HS-27A (cell line): Measurements from ENCODE around the gene RPS6KA4.
"Not testable (repeated sequence)": the region's sequence is repeated elsewhere in the genome, so short reads cannot be mapped to it uniquely, and the experiment has no call there.

ENCODE experiments used
- DNase-seq: peaks from one replicate; pipeline ENCODE4 v3.0.0-alpha.2; 2012; ENCODE audit warnings: low read depth, missing footprints

Gene RPS6KA4

DNA sequence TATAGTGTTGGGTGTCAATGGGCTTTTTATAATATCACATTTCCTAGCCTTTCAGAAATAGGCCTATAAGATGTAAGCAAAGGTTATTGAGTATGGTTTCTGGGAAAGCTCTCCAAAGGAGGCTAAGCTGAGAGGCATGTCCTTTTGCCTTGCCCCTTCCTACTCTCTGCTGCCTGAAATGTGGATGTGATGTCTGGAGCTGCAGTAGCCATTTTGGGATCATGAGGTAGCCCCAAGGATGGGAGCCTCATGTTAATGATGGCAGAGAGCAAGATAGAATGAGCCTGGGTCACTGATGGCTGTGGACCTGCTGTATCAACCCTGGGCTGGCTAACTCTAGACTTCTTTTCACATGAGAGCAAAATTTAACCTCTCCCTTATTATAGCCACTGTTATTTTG, 29.0 kb downstream of the RPS6KA4 start:
- no peak for DNase-seq

- no peak for DNase-seq
Measured at GRCh38 chr11:64388894-64389293, 29.9 kb downstream of the RPS6KA4 start.

DNA sequence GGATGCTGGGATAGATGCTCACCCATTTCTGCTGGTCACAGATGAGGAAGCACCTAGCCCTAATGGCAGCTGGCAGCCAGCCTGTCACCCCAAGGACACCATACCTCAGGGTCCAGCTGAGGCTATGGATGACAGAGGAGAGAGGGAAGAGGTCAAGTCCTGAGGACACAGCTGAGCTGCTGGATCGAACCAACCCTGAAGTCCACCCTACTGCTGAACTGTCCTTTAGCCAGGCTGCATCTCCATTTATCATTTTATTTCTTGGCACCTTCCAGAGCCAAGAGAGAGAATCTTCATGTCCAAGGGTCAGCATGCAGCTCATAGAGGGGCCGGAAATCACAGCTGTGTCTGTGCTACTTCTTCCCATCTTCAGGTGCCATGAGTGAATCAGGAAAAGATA, 30.9 kb downstream of the RPS6KA4 start:
- no peak for DNase-seq

DNA sequence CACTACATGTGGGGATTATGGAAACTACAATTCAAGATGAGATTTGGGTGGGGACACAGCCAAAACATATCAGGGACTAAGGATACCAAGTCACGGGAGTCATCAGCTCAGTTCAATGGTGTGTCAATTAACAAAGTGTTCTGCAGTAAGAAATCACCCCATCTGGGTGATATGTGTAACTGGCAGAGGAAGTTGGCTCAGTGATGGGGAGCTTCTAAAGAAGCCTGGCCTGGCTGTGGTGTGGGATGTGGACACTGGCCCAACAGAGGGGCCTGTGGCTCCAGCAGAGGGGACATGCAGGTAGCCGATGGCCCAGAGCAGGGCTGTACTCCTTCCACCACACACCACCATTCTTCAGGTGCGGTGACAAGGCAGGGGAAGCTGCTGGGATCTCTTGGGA, 31.6 kb downstream of the RPS6KA4 start:
- no peak for DNase-seq

DNA sequence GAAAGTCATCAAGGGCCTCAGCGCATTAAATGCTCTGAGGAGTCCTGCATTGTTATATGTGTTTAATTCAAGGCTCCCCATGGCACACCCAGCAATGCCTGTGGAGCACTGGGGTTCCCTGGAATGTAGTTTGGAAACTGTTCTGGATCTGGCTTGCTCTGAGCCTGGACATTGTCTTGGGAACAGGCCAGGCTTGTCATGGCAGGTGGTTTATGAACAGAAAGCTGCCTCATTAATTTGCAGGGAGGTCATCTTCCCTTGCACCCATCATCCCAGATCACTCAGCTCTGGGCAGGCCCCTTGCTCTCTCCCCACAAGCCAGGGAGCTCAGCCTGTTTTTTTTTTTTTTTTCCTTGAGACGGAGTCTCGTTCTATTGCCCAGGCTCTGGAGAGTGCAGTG, 32.9 kb downstream of the RPS6KA4 start:
- no peak for DNase-seq

- DNase-seq: no peak
Measured at GRCh38 chr11:64395545-64396078, 36.6 kb downstream of the RPS6KA4 start.

- no peak for DNase-seq
Measured at GRCh38 chr11:64396079-64396591, 37.2 kb downstream of the RPS6KA4 start.

DNA sequence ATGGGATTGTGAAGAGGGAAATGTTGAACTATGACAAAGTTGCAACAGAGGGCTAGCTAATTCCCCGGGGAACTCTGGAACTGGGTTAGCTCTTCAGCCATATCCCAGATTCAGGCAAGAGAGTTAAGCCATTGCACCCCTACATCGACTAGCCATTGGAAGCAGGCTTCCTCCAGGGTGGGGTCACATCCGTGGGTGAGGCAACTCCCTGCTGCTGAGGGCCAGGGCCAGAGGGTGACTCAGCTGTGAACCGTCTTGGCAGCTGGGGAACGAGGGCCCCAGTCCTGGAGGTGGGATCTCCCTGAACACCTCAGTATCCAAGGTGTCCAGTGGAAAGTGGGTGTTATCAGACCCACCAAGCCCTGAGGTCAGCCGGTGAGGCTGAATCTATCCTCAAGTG, 41.1 kb downstream of the RPS6KA4 start:
- no peak for DNase-seq

- no peak for DNase-seq
Measured at GRCh38 chr11:64400667-64401066, 41.7 kb downstream of the RPS6KA4 start.

DNA sequence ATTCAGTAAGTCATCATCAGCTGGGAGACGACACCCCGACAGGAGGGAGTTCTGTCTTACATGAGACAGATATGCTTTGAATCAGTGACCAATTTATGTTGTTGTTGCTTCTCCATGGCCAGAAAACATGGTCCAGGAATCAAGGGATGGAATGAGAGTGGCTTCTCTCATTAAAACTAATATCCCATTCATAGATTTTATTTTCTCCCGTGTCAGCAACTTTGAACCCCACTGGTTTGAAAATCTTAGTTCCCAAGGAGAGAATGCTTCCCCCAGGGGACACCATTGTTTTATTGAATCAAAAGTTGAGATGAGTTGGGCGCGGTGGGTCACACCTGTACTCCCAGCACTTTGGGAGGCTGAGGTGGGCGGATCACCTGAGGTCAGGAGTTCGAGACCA, 42.8 kb downstream of the RPS6KA4 start:
- DNase-seq: no peak

DNA sequence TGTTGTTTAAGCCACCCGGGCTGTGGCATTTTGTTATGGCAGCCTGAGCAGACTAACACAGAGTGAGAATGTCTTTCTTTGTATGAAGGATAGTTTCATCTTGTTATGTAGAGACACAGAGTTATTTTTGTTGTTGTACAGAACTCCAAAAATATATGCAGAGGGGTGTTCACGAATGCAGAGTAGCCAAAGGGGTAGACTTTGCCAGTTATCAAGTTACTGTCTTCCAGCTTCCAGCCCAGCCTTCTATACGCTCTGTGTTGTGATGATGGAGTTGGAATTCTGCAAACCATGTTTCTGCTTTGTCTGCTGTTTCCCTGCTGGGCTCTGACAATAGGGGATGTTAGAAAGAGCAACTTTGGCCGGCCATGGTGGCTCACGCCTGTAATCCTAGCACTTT, 44.1 kb downstream of the RPS6KA4 start:
- DNase-seq: no peak

GRCh38 chr11:64406221-64406946, 47.4 kb downstream of the RPS6KA4 start:
- DNase-seq: no peak

- no peak for DNase-seq
Measured at GRCh38 chr11:64407221-64407620, 48.3 kb downstream of the RPS6KA4 start.

DNA sequence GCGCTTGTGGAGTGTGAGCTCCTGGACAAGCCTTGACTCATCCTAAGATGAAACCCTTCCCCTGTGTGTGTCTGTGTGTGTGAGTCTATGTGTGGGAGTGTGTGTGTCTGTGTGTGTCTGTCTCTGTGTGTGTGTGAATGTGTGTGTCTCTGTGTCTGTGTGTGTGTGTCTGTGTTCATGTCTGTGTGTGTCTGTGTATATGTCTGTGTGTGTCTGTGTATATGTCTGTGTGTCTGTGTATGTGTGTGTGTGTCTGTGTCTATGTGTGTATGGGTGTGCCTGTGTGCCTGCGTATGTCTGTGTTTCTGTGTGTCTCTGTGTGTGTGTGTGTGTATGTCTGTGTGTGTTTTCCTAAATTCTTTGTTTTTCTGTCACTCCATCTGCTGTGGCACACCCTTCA, 48.7 kb downstream of the RPS6KA4 start:
- no peak for DNase-seq

DNA sequence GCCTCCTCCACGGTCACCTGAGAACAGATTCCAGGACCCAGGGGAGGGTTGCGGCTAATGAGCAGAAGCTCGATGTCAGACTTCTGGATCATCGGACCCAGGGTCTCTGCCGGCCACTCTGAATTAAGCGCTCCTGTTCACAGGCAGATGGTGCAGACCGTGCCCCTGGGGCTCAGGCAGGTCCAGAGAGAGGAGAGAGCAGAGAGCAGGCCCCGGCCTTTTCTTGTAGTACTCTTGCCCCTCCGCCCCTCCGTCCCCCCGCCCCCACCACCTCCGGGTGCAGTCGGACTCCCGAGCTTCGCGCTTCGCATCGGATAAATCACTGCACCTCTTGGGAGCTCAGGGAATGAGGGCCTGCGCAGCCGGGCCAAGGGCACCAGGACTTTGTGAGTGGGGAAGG, 50.3 kb downstream of the RPS6KA4 start:
- no peak for DNase-seq

DNA sequence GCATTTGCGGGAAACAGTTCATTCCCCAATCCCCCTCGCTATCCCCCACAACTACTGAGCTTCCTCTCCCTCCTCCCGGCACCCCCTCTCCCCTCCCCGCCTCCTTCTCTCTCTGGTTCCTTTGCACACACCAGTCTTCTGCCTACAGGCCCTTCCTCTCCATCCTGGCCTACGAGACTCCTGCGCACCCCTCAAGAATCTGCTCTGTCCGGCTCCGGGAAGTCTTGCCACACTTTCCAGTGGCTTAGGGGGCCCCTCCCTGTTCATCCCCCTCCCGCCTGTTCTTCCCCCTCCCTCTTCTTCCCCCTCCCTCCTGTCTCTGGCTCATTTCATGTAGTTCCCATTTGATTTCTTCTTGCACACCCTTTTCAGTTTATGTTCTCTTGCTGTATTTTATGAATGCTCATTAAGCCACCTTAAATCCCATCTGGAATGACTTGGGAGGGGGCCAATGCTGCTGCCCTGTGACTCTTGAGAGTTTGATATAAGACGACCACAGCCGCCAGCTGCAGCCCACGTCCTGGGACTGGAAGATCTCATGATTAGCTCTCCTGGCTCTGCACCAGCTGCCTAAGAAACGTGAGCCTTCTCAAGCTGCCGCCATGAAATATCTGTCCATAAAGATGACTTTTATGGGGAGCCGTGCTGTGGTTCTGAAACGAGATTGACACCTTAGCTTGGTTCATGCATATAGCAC, 50.9 kb downstream of the RPS6KA4 start:
- DNase-seq: no peak

GRCh38 chr11:64410404-64410734, 51.4 kb downstream of the RPS6KA4 start:
- no peak for DNase-seq

DNA sequence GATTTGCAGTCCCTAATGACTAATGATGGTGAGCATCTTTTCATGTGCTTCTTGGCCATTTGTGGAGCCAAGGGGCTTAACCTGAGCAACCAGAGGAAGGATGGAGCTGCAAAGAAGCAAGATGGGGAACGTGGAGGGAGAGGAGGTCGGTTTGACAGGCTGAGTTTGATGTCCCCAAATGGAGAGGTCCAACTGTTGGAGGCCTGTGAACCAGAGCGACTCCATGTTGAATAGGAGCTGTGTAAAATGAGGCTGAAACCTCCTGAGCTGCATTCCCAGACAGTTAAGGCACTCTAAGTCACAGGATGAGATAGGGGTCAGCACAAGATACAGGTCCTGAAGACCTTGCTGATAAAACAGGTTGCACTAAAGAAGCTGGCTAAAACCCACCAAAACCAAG, 54.5 kb downstream of the RPS6KA4 start:
- no peak for DNase-seq

DNA sequence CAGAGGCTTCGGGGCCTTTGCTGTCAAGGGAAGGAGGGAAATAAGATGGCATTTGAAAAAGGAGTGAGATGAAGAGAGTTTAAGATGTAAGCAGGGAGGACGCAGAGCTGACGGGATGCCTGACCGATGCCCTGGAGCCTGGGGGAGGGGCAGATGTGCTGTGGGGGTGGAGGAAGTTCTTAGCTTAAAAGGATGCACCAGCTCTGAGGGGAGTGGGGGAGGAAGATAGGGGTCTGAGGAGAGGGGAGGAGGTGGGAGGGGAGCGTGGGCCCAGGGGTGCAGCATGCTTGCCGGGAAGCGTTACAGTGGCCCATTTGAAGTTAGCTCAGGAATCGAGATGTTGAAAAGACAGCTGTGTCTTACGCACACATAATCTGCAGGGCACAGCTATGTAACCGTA, 56.3 kb downstream of the RPS6KA4 start:
- no peak for DNase-seq

DNA sequence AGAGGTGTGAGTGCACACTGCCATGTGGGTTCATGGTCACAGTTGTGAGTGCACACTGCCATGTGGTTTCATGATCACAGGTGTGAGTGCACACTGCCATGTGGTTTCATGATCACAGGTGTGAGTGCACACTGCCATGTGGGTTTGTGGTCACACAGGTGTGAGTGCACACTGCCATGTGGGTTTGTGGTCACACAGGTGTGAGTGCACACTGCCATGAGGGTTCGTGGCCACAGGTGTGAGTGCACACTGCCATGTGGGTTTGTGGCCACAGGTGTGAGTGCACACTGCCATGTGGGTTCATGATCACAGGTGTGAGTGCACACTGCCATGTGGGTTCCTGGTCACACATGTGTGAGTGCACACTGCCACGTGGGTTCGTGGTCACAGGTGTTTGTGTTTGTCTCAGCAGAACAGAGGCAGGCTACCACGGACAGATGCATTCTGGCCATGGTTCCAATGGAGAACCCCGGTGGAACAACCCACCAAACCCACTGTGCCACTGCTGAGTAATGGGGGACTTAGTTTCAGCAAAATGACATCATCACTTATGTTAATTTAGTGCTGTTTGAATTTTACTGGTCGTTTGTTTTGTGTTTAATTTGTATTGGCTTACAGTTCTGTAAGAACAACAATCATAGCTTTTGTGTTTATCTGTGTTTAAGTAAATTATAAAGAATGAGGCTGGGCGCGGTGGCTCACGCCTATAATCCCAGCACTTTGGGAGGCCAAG, 57.2 kb downstream of the RPS6KA4 start:
- DNase-seq: no peak

GRCh38 chr11:64418233-64418632, 59.3 kb downstream of the RPS6KA4 start:
- not testable (repeated sequence) for DNase-seq

DNA sequence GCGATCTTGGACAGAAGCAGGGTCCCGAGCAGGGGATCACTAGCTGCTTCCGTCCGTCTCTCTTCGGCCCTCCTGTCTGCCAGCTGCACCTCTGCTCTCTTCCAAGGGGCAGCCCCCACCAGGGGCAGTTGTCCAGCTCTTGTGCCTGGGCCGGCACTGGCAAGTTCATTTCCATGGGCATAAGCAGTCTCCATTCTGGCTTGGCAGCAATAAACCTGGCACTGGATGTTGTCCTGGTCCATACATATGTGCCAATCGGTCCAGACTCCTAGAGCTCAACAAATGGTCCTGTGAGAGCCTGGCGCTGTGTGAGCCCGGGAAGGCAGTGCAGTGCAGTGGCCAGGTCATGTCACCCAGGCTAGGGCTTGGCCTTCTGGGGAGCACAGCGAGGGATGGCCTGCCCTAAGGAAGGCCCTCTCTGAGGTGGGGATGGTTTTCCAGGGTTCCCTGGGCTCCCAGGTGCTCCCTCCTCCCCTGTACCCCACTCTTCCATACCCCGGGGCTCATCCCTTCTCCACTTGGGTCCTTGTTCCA, 60.4 kb downstream of the RPS6KA4 start:
- DNase-seq: no peak
